ENCODE measurements around the gene PDE2A. TPM values are rescaled to one million over a fixed set of nuclear protein-coding genes. Genes with fewer than 3 reads are reported as not detected.

The PDE2A gene
- total RNA-seq, 6 donors from 2014 or later, result 4.7 to 46.1 (median 16.7) TPM

GRCh38 chr11:72676861-72677341 is 2.7 kb upstream of the PDE2A start:
- DNase-seq (peak; percentile 56 to 94), ATAC-seq (ENCODE audit: low FRiP score in 2 of 2) (peak; percentile 61 to 63)
- no peak overlapping the region for H3K4me3 ChIP-seq
- peaks cover 0 to 17% (median 7%) of the 10 kb centered on the region in 4 donors for H3K4me1 ChIP-seq
- TF ChIP-seq EP300 (IDR thresholded peaks at IDR 0.05), result no peak
- TF ChIP-seq POLR2A (IDR thresholded peaks at IDR 0.05), result no peak
- no peaks in the 10 kb centered on the region for H3K36me3 ChIP-seq
- peaks cover 0 to 46% (median 10%) of the 10 kb centered on the region in 4 donors for H3K27me3 ChIP-seq
- no peaks in the 10 kb centered on the region for H3K9me3 ChIP-seq
- 2 to 9% methylated on average over 13 to 22 of the region's 30 CpGs for WGBS, 2 donors
- H3K27ac ChIP-seq, result no peak overlapping the region

- H3K27me3 ChIP-seq, result peaks cover 0 to 46% (median 10%) of the 10 kb centered on the region in 4 donors
- peaks cover 0 to 7% (median 0%) of the 10 kb centered on the region in 4 donors for H3K4me1 ChIP-seq
- TF ChIP-seq CTCF (IDR thresholded peaks at IDR 0.05), result no peak
- TF ChIP-seq EP300 (IDR thresholded peaks at IDR 0.05), result no peak
- TF ChIP-seq POLR2A (IDR thresholded peaks at IDR 0.05), result no peak
- TF ChIP-seq POLR2AphosphoS5 (IDR thresholded peaks at IDR 0.05), result no peak
These were observed 999 bp upstream of the PDE2A start for GRCh38 chr11:72675221-72675620.

DNA sequence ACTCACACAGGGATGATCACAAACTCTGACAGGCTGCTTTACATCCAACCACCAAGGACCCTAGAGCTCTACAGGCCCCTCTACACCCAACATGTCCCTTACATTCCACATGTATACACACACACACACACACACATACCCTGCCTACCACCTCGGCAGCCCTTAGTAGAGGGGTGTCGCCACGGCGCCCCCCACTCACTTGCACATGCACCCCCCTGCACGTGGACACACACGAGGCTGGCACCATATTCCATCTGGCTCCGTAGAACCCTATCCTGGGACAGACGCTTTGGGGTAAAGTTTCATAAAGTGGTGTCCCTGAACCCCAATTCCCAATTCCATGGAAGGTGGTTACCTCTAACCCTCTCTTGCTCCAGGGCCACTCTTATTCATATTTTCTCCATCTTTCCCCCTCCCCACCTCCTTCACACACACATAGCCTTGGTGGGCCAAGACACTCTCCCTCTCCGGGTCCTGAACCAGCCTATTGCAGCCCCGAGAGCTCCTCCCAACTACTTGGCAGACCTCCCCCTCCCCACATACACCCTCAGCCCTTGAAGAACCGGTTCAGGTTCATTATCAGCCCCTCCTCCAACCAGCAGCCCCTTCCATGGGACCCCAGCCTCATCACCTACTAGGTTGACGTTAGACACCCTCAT is 809 bp downstream of the PDE2A start:
- no peaks in the 10 kb centered on the region for H3K36me3 ChIP-seq
- H3K27me3 ChIP-seq, result peaks cover 0 to 41% (median 10%) of the 10 kb centered on the region in 4 donors
- no peak overlapping the region for H3K4me3 ChIP-seq
- no peaks in the 10 kb centered on the region for H3K9me3 ChIP-seq
- peaks cover 0 to 7% (median 0%) of the 10 kb centered on the region in 4 donors for H3K4me1 ChIP-seq
- ATAC-seq (ENCODE audit: low FRiP score in 2 of 2) (no peak), DNase-seq (no peak)
- WGBS, 2 donors, result 26 to 36% methylated on average over 12 of the region's 12 CpGs
- TF ChIP-seq CTCF (IDR thresholded peaks at IDR 0.05) (no peak), EP300 (IDR thresholded peaks at IDR 0.05) (no peak), POLR2A (IDR thresholded peaks at IDR 0.05) (no peak), POLR2AphosphoS5 (IDR thresholded peaks at IDR 0.05) (no peak)
- no peak overlapping the region for H3K27ac ChIP-seq

More at GRCh38 chr11:72675221-72675620, 999 bp upstream of the PDE2A start:
- no peak overlapping the region for H3K27ac ChIP-seq
- no peaks in the 10 kb centered on the region for H3K9me3 ChIP-seq
- ATAC-seq (ENCODE audit: low FRiP score in 2 of 2) (no peak), DNase-seq (no peak)
- H3K36me3 ChIP-seq, result no peaks in the 10 kb centered on the region
- no peak overlapping the region for H3K4me3 ChIP-seq
- 38 to 42% methylated on average over 2 of the region's 2 CpGs for WGBS, 2 donors

GRCh38 chr11:72672597-72673238 is 1.5 kb downstream of the PDE2A start:
- H3K27ac ChIP-seq, result no peak overlapping the region
- TF ChIP-seq CTCF (IDR thresholded peaks at IDR 0.05), result no peak
- no peak for TF ChIP-seq EP300 (IDR thresholded peaks at IDR 0.05)
- TF ChIP-seq POLR2A (IDR thresholded peaks at IDR 0.05), result no peak
- no peak for DNase-seq
- no peak overlapping the region for H3K4me3 ChIP-seq
- H3K27me3 ChIP-seq, result peaks cover 0 to 35% (median 10%) of the 10 kb centered on the region in 4 donors
- peaks cover 0 to 7% (median 0%) of the 10 kb centered on the region in 4 donors for H3K4me1 ChIP-seq
- no peak for ATAC-seq (ENCODE audit: low FRiP score in 2 of 2)
- H3K36me3 ChIP-seq, result no peaks in the 10 kb centered on the region
- WGBS, 2 donors, result 46 to 59% methylated on average over 4 of the region's 4 CpGs
- H3K9me3 ChIP-seq, result peaks cover 1 to 4% (median 3%) of the 10 kb centered on the region in 4 donors

Data from upper lobe of left lung (tissue), 6 donors.